Esophagus squamous epithelium (tissue), 5 donors: ENCODE measurements around the gene IPMK. TPM values are rescaled to one million over a fixed set of nuclear protein-coding genes. Genes with fewer than 3 reads are reported as not detected.

Experiments
- DNase-seq: peaks from one replicate; lab custom pipeline; 2025; lab: John Stamatoyannopoulos, UW
- H3K27ac ChIP-seq, 4 donors: fragments of 200-600 bp; sonication (generic); one replicate each; pipeline ENCODE4 v1.5.1; 2016 to 2019; ENCODE audit warnings: mild to moderate bottlenecking in 1 of 4
- H3K27me3 ChIP-seq, 4 donors: fragments of 200-600 bp; sonication (generic); 1 replicate in 3 of 4; 2 replicates in 1 of 4; pipeline versions ENCODE4 v1.5.1 to v1.6.0; 2017 to 2021; ENCODE audit warnings: antibody characterized with exemption in 1 of 4
- H3K36me3 ChIP-seq, 3 donors: fragments of 200-600 bp; sonication (generic); one replicate each; pipeline ENCODE4 v1.5.1; 2016 to 2019
- H3K4me1 ChIP-seq, 3 donors: fragments of 200-600 bp; sonication (generic); one replicate each; pipeline ENCODE4 v1.5.1; 2017 to 2019
- H3K4me3 ChIP-seq, 4 donors: fragments of 200-600 bp; sonication (generic); 1 replicate in 3 of 4; 2 replicates in 1 of 4; pipeline ENCODE4 v1.5.1; 2016 to 2019; ENCODE audit warnings: mild to moderate bottlenecking in 2 of 4, moderate library complexity in 1 of 4
- H3K9me3 ChIP-seq, 3 donors: fragments of 200-600 bp; sonication (generic); one replicate each; pipeline ENCODE4 v1.5.1; 2016 to 2019
- CTCF ChIP-seq, 6 experiments: fragments of 450-650 bp in 4 of 6; fragments of 200-600 bp in 2 of 6; sonication (generic) in 2 of 6; IDR thresholded peaks; one replicate each; pipeline ENCODE4 v1.5.1; 2016 to 2019; ENCODE audit warnings: antibody characterized with exemption in 6 of 6, mild to moderate bottlenecking in 4 of 6, moderate library complexity in 4 of 6
- POLR2A ChIP-seq, 4 donors: fragments of 450-650 bp; IDR thresholded peaks; one replicate each; pipeline ENCODE4 v1.6.1; 2017; ENCODE audit warnings: antibody characterized with exemption in 4 of 4, mild to moderate bottlenecking in 4 of 4, moderate library complexity in 3 of 4
- WGBS, 2 donors: methylation state at CpG; one replicate each; pipeline ENCODE4 v1.1.5; 2018; 5-methylcytosine and 5-hydroxymethylcytosine counted together
- intact Hi-C: fragments of 100-400 bp; cut with DNase I; formaldehyde crosslinking; loops from one replicate; pipeline ENCODE4 v1.15.0; 2022
- total RNA-seq, 4 donors: library from RNA; depleted of rRNA; stranded (reverse); fragments of >200 nt; gene quantifications; one replicate each; pipeline ENCODE4 v1.1.0, GENCODE V29; 2016
- donor health status: DM: yes; HTN: yes; CAD: no.

The IPMK gene
- total RNA-seq, 4 donors from 2014 or later: 5.8 to 12.6 (median 8.8) TPM

GRCh38 chr10:58220769-58221451 is 46.8 kb downstream of the IPMK start:
- intact Hi-C loops: no loop called here
- no peaks in the 10 kb centered on the region for H3K9me3 ChIP-seq
- no peak for DNase-seq
- H3K27me3 ChIP-seq: no peaks in the 10 kb centered on the region
- H3K4me1 ChIP-seq: no peaks in the 10 kb centered on the region
- H3K4me3 ChIP-seq: no peak overlapping the region
- TF ChIP-seq CTCF (IDR thresholded peaks at IDR 0.05): no peak
- TF ChIP-seq POLR2A (IDR thresholded peaks at IDR 0.05): no peak
- peaks cover 0 to 19% (median 0%) of the 10 kb centered on the region in 3 donors for H3K36me3 ChIP-seq
- WGBS, 2 donors: 93 to 97% methylated on average over 2 of the region's 2 CpGs
- H3K27ac ChIP-seq: no peak overlapping the region

GRCh38 chr10:58219875-58220274 is 47.8 kb downstream of the IPMK start:
- TF ChIP-seq CTCF (IDR thresholded peaks at IDR 0.05) (no peak), POLR2A (IDR thresholded peaks at IDR 0.05) (no peak)
- H3K36me3 ChIP-seq: peaks cover 0 to 25% (median 0%) of the 10 kb centered on the region in 3 donors
- intact Hi-C loops: no loop called here

GRCh38 chr10:58217612-58218011 is 50.1 kb downstream of the IPMK start:
- Histone ChIP-seq H3K4me1 (peaks cover 0 to 9% (median 0%) of the 10 kb centered on the region in 3 donors), H3K36me3 (peaks cover 0 to 21% (median 0%) of the 10 kb centered on the region in 3 donors), H3K4me3 (no peak overlapping the region), H3K27me3 (no peaks in the 10 kb centered on the region), H3K9me3 (no peaks in the 10 kb centered on the region), H3K27ac (no peak overlapping the region)
- TF ChIP-seq POLR2A (IDR thresholded peaks at IDR 0.05) (no peak), CTCF (IDR thresholded peaks at IDR 0.05) (no peak)
- WGBS, 2 donors: 58 to 85% methylated on average over 3 to 4 of the region's 4 CpGs
- no peak for DNase-seq
- intact Hi-C loops: no loop called here

More at GRCh38 chr10:58219875-58220274, 47.8 kb downstream of the IPMK start:
- Histone ChIP-seq H3K27me3 (no peaks in the 10 kb centered on the region), H3K4me1 (no peaks in the 10 kb centered on the region), H3K9me3 (no peaks in the 10 kb centered on the region), H3K4me3 (no peak overlapping the region), H3K27ac (no peak overlapping the region)
- no peak for DNase-seq

GRCh38 chr10:58212622-58213021 is 55.1 kb downstream of the IPMK start:
- 61 to 93% methylated on average over 3 of the region's 3 CpGs for WGBS, 2 donors
- no peak for TF ChIP-seq CTCF (IDR thresholded peaks at IDR 0.05)
- TF ChIP-seq POLR2A (IDR thresholded peaks at IDR 0.05): no peak
- no peak overlapping the region for H3K4me3 ChIP-seq
- H3K4me1 ChIP-seq: peaks cover 0 to 19% (median 0%) of the 10 kb centered on the region in 3 donors
- no peak for DNase-seq
- H3K9me3 ChIP-seq: no peaks in the 10 kb centered on the region
- H3K36me3 ChIP-seq: peaks cover 0 to 34% (median 0%) of the 10 kb centered on the region in 3 donors
- H3K27me3 ChIP-seq: no peaks in the 10 kb centered on the region
- intact Hi-C loops: no loop called here
- no peak overlapping the region for H3K27ac ChIP-seq

GRCh38 chr10:58210160-58210559 is 57.5 kb downstream of the IPMK start:
- WGBS, 2 donors: 83 to 95% methylated on average over 2 to 3 of the region's 6 CpGs
- H3K27me3 ChIP-seq: no peaks in the 10 kb centered on the region
- TF ChIP-seq CTCF (IDR thresholded peaks at IDR 0.05) (no peak), POLR2A (IDR thresholded peaks at IDR 0.05) (no peak)

More at GRCh38 chr10:58210160-58210559, 57.5 kb downstream of the IPMK start:
- H3K4me3 ChIP-seq: no peak overlapping the region
- H3K27ac ChIP-seq: no peak overlapping the region
- no peaks in the 10 kb centered on the region for H3K9me3 ChIP-seq
- peaks cover 0 to 25% (median 0%) of the 10 kb centered on the region in 3 donors for H3K36me3 ChIP-seq
- peaks cover 0 to 19% (median 0%) of the 10 kb centered on the region in 3 donors for H3K4me1 ChIP-seq
- intact Hi-C loops: no loop called here
- no peak for DNase-seq
